ENCODE results near the gene ARHGAP24.

DNA sequence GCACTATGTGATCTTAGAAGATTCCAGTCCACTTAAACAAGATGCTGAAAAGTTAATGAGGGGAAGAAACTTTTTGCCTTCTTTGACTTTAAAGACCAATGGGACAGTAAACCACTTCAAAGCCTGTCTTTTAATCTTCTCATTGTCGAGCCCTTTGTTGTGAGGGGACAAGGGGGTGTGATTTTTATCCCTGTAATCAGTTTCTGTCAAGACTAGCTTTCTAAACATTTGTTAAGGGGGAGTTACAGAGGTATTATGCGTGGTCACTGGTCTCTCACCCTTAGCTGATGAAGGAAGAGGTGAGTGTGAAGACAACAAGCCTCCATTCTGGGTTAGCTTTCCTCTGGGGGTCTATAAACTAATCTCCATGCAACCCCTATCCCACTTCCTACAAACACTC is 409.3 kb downstream of the ARHGAP24 start:
- TF ChIP-seq CTCF (conservative IDR thresholded peaks at IDR 0.05; ENCODE audit: low read depth in 2 of 2) (no peak), REST (IDR thresholded peaks at IDR 0.05; ENCODE audit: unreplicated experiment) (no peak), EZH2 (IDR thresholded peaks at IDR 0.05; ENCODE audit: low read depth, unreplicated experiment) (no peak), EZH2phosphoT487 (IDR thresholded peaks at IDR 0.05; ENCODE audit: unreplicated experiment) (no peak), POLR2AphosphoS5 (IDR thresholded peaks at IDR 0.05; ENCODE audit: low read depth) (no peak), CREB1 (CRISPR knock-in tag; IDR thresholded peaks at IDR 0.05; ENCODE audit: low read depth) (no peak), NANOG (IDR thresholded peaks at IDR 0.05; ENCODE audit: borderline replicate concordance) (no peak), ETS1 (IDR thresholded peaks at IDR 0.05) (no peak), STAT1 (IDR thresholded peaks at IDR 0.05; ENCODE audit: unreplicated experiment) (no peak), JUNB (IDR thresholded peaks at IDR 0.05; ENCODE audit: unreplicated experiment) (no peak), ZNF331 (CRISPR knock-in tag; IDR thresholded peaks at IDR 0.05; ENCODE audit: low read depth) (no peak), ZNF114 (CRISPR knock-in tag; IDR thresholded peaks at IDR 0.05) (no peak)
- TF ChIP-seq, protein P1, sequence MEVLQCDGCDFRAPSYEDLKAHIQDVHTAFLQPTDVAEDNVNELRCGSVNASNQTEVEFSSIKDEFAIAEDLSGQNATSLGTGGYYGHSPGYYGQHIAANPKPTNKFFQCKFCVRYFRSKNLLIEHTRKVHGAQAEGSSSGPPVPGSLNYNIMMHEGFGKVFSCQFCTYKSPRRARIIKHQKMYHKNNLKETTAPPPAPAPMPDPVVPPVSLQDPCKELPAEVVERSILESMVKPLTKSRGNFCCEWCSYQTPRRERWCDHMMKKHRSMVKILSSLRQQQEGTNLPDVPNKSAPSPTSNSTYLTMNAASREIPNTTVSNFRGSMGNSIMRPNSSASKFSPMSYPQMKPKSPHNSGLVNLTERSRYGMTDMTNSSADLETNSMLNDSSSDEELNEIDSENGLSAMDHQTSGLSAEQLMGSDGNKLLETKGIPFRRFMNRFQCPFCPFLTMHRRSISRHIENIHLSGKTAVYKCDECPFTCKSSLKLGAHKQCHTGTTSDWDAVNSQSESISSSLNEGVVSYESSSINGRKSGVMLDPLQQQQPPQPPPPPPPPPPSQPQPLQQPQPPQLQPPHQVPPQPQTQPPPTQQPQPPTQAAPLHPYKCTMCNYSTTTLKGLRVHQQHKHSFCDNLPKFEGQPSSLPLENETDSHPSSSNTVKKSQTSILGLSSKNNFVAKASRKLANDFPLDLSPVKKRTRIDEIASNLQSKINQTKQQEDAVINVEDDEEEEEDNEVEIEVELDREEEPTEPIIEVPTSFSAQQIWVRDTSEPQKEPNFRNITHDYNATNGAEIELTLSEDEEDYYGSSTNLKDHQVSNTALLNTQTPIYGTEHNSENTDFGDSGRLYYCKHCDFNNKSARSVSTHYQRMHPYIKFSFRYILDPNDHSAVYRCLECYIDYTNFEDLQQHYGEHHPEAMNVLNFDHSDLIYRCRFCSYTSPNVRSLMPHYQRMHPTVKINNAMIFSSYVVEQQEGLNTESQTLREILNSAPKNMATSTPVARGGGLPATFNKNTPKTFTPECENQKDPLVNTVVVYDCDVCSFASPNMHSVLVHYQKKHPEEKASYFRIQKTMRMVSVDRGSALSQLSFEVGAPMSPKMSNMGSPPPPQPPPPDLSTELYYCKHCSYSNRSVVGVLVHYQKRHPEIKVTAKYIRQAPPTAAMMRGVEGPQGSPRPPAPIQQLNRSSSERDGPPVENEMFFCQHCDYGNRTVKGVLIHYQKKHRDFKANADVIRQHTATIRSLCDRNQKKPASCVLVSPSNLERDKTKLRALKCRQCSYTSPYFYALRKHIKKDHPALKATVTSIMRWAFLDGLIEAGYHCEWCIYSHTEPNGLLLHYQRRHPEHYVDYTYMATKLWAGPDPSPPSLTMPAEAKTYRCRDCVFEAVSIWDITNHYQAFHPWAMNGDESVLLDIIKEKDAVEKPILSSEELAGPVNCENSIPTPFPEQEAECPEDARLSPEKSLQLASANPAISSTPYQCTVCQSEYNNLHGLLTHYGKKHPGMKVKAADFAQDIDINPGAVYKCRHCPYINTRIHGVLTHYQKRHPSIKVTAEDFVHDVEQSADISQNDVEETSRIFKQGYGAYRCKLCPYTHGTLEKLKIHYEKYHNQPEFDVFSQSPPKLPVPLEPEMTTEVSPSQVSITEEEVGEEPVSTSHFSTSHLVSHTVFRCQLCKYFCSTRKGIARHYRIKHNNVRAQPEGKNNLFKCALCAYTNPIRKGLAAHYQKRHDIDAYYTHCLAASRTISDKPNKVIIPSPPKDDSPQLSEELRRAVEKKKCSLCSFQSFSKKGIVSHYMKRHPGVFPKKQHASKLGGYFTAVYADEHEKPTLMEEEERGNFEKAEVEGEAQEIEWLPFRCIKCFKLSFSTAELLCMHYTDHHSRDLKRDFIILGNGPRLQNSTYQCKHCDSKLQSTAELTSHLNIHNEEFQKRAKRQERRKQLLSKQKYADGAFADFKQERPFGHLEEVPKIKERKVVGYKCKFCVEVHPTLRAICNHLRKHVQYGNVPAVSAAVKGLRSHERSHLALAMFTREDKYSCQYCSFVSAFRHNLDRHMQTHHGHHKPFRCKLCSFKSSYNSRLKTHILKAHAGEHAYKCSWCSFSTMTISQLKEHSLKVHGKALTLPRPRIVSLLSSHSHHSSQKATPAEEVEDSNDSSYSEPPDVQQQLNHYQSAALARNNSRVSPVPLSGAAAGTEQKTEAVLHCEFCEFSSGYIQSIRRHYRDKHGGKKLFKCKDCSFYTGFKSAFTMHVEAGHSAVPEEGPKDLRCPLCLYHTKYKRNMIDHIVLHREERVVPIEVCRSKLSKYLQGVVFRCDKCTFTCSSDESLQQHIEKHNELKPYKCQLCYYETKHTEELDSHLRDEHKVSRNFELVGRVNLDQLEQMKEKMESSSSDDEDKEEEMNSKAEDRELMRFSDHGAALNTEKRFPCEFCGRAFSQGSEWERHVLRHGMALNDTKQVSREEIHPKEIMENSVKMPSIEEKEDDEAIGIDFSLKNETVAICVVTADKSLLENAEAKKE (CRISPR knock-in tag; IDR thresholded peaks at IDR 0.05): no peak
